HCT116 (cell line): Measurements from ENCODE around the gene APOL4. TPM values are rescaled to one million over a fixed set of nuclear protein-coding genes. Genes with fewer than 3 reads are reported as not detected.

ENCODE experiments used
- ATAC-seq: fragments of 200-7000 bp; cut with Tn5 transposase; 2 replicates; pipeline ENCODE4 v1.9.1; 2020; ENCODE audit warnings: mild to moderate bottlenecking, moderate library complexity
- BruUV-seq: library from RNA; stranded (reverse); fragments of 400-500 nt; replicated peaks from 2 replicates; lab custom pipeline; 2021; lab: Mats Ljungman, UMichigan
- CTCF ChIA-PET: fragments of 300-600 bp; sonication (Branson Sonifier 250); formaldehyde crosslinking; loops from one replicate; lab custom pipeline; 2021; ENCODE audit warnings: antibody characterized with exemption; lab: Charles Lee
- POLR2A ChIA-PET: fragments of 300-600, 350-600 bp; sonication (Branson Sonifier 250); formaldehyde crosslinking; loops from one replicate; lab custom pipeline; 2021; ENCODE audit warnings: antibody characterized with exemption; lab: Charles Lee
- RAD21 ChIA-PET, 2 experiments: fragments of 300-600 bp; sonication (Branson Sonifier 250); formaldehyde crosslinking; loops; one replicate each; lab custom pipeline; 2023; ENCODE audit warnings: low total read pairs in 2 of 2; ENCODE audit not compliant: uncharacterized antibody in 2 of 2, unreplicated experiment in 2 of 2, low non-redundant PET in 1 of 2; lab: Charles Lee
- DNase-seq: peaks from one replicate; pipeline ENCODE4 v3.0.0-alpha.2; 2010; ENCODE audit warnings: low read depth, low spot score
- H2AFZ ChIP-seq: fragments of 200-600 bp; shearing (Covaris generic), sonication (generic); 2 replicates; pipeline ENCODE4 v1.6.1; 2017; ENCODE audit warnings: low read depth, mixed run types, mixed read lengths, antibody characterized with exemption, low read length; ENCODE audit not compliant: poor library complexity, severe bottlenecking
- H3K27ac ChIP-seq: 2 replicates; pipeline ENCODE4 v1.5.1; 2012; ENCODE audit warnings: low read depth, low read length
- H3K27me3 ChIP-seq: fragments of 200-600 bp; sonication (generic); 2 replicates; pipeline ENCODE4 v1.6.1; 2016; ENCODE audit warnings: mixed run types, low read length, mixed read lengths; ENCODE audit not compliant: insufficient read depth
- H3K36me3 ChIP-seq, 2 experiments: fragments of 200-500 bp in 1 of 2; fragments of 200-600 bp in 1 of 2; sonication (Bioruptor generic) in 1 of 2; sonication (generic) in 1 of 2; 2 replicates each; pipeline versions ENCODE4 v1.5.1 to v1.6.1; 2014 to 2016; ENCODE audit warnings: low read length in 2 of 2, inconsistent platforms in 1 of 2, mixed read lengths in 1 of 2, mixed run types in 1 of 2; ENCODE audit not compliant: insufficient read depth in 2 of 2, control insufficient read depth in 1 of 2
- H3K4me1 ChIP-seq, 2 experiments: fragments of 200-600 bp in 1 of 2; sonication (generic) in 1 of 2; 2 replicates each; pipeline versions ENCODE4 v1.5.1 to v1.6.1; 2012 to 2017; ENCODE audit warnings: low read length in 2 of 2, inconsistent platforms in 1 of 2, mild to moderate bottlenecking in 1 of 2, mixed read lengths in 1 of 2, mixed run types in 1 of 2, moderate library complexity in 1 of 2; ENCODE audit not compliant: insufficient read depth in 2 of 2, control insufficient read depth in 1 of 2
- H3K4me2 ChIP-seq: fragments of 200-600 bp; sonication (generic); 2 replicates; pipeline ENCODE4 v1.6.1; 2017; ENCODE audit warnings: mixed run types, low read length, mixed read lengths
- H3K4me3 ChIP-seq, 2 experiments: fragments of 200-600 bp in 1 of 2; sonication (generic) in 1 of 2; replicated peaks in 1 of 2; 2 replicates each; pipeline ENCODE4 v1.5.1; 2011 to 2016; ENCODE audit warnings: low read length in 2 of 2, control low read depth in 1 of 2, low read depth in 1 of 2, mild to moderate bottlenecking in 1 of 2, mixed read lengths in 1 of 2, mixed run types in 1 of 2
- H3K79me2 ChIP-seq: fragments of 200-600 bp; sonication (generic); 2 replicates; pipeline ENCODE4 v1.6.1; 2017; ENCODE audit warnings: mild to moderate bottlenecking, mixed run types, low read length, moderate library complexity, mixed read lengths; ENCODE audit not compliant: insufficient read depth
- H3K9ac ChIP-seq: fragments of 200-600 bp; sonication (generic); 2 replicates; pipeline ENCODE4 v1.6.1; 2016; ENCODE audit warnings: low read length, mixed read lengths
- H3K9me2 ChIP-seq: fragments of 200-600 bp; sonication (generic), shearing (Covaris generic); 2 replicates; pipeline ENCODE4 v1.6.1; 2017; ENCODE audit warnings: mixed run types, mild to moderate bottlenecking, moderate library complexity; ENCODE audit not compliant: insufficient read depth
- H3K9me3 ChIP-seq, 2 experiments: fragments of 200-500 bp in 1 of 2; fragments of 200-600 bp in 1 of 2; sonication (Bioruptor generic) in 1 of 2; sonication (generic) in 1 of 2; 2 replicates each; pipeline ENCODE4 v1.6.1; 2014 to 2017; ENCODE audit warnings: low read length in 2 of 2, mixed read lengths in 2 of 2, inconsistent platforms in 1 of 2, low read depth in 1 of 2, mild to moderate bottlenecking in 1 of 2, mixed run types in 1 of 2, moderate library complexity in 1 of 2; ENCODE audit not compliant: control insufficient read depth in 1 of 2, insufficient read depth in 1 of 2
- H4K20me1 ChIP-seq: fragments of 200-600 bp; sonication (generic), shearing (Covaris generic); 2 replicates; pipeline ENCODE4 v1.6.1; 2017; ENCODE audit warnings: mixed run types, mild to moderate bottlenecking, moderate library complexity; ENCODE audit not compliant: insufficient read depth
- EZH2 ChIP-seq: fragments of 200-600 bp; sonication (generic); IDR thresholded peaks from 2 replicates; pipeline ENCODE4 v1.6.1; 2017; ENCODE audit warnings: antibody characterized with exemption, mixed run types
- EZH2phosphoT487 ChIP-seq: fragments of 200-600 bp; IDR thresholded peaks from 2 replicates; pipeline ENCODE4 v1.6.1; 2018; ENCODE audit warnings: antibody characterized with exemption, borderline replicate concordance
- RAD21 ChIP-seq: IDR thresholded peaks from 2 replicates; pipeline ENCODE4 v1.6.1; 2012; ENCODE audit warnings: low read depth, mild to moderate bottlenecking
- SIN3A ChIP-seq: IDR thresholded peaks from 2 replicates; pipeline ENCODE4 v1.6.1; 2012; ENCODE audit warnings: low read depth
- SRF ChIP-seq: IDR thresholded peaks from 2 replicates; pipeline ENCODE4 v1.6.1; 2012; ENCODE audit warnings: low read depth
- TCF7L2 ChIP-seq: IDR thresholded peaks from 2 replicates; pipeline ENCODE4 v1.7.0; 2011; ENCODE audit warnings: borderline replicate concordance, inconsistent platforms; ENCODE audit not compliant: insufficient read depth, insufficient read length; ENCODE audit errors: extremely low read depth
- ZNF274 ChIP-seq: fragments of 200-500 bp; sonication (Bioruptor generic); IDR thresholded peaks from 2 replicates; pipeline ENCODE4 v1.6.1; 2014; ENCODE audit warnings: mild to moderate bottlenecking, low read depth, low read length, inconsistent platforms
- intact Hi-C: fragments of 100-400 bp; cut with micrococcal nuclease; formaldehyde crosslinking; loops from 2 replicates; pipeline ENCODE4 v1.10.0; 2022
- total RNA-seq: library from RNA; stranded (reverse); gene quantifications from one replicate; pipeline ENCODE4 v1.2.1, GENCODE V29; 2021; ENCODE audit not compliant: unreplicated experiment
- TF ChIP-seq, protein P1 (sequence below): IDR thresholded peaks from 2 replicates; pipeline ENCODE4 v1.6.1; 2012; ENCODE audit warnings: low read depth
- TF ChIP-seq, protein P2 (sequence below), 3 experiments: fragments of 200-600 bp in 1 of 3; sonication (generic) in 1 of 3; IDR thresholded peaks in 2 of 3; conservative IDR thresholded peaks in 1 of 3; 2 replicates each; pipeline ENCODE4 v1.5.1; 2012 to 2017; ENCODE audit warnings: low read depth in 2 of 3, low read length in 2 of 3, antibody characterized with exemption in 1 of 3, borderline replicate concordance in 1 of 3, control low read depth in 1 of 3, mild to moderate bottlenecking in 1 of 3, mixed read lengths in 1 of 3, mixed run types in 1 of 3, moderate library complexity in 1 of 3; ENCODE audit not compliant: insufficient read depth in 1 of 3

Gene APOL4
- total RNA-seq, 1 experiment from 2014 or later = not detected

DNA sequence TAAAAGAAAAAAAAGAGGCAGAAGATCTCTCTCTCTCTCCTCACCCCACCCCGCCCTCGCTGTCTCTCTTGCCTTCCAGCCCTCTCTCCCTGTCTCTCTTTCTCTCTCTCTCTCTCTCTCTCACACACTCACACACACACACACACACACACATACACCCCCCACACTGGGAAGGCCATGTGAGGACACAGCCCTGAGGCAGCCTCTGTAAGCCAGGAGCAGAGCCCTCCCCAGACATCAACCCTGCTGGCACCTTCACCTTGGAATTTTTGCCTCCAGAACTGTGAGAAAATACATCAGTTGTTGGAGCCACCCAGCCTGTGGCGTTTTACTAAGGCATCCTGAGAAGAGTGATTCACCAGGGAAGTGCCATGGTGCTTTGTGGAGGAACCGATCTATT is 55.7 kb downstream of the APOL4 start (continued):
- no peak for TF ChIP-seq TCF7L2
- no peak for TF ChIP-seq SRF
- no peak for TF ChIP-seq EZH2phosphoT487
- TF ChIP-seq EZH2 = no peak
- TF ChIP-seq, protein P1, sequence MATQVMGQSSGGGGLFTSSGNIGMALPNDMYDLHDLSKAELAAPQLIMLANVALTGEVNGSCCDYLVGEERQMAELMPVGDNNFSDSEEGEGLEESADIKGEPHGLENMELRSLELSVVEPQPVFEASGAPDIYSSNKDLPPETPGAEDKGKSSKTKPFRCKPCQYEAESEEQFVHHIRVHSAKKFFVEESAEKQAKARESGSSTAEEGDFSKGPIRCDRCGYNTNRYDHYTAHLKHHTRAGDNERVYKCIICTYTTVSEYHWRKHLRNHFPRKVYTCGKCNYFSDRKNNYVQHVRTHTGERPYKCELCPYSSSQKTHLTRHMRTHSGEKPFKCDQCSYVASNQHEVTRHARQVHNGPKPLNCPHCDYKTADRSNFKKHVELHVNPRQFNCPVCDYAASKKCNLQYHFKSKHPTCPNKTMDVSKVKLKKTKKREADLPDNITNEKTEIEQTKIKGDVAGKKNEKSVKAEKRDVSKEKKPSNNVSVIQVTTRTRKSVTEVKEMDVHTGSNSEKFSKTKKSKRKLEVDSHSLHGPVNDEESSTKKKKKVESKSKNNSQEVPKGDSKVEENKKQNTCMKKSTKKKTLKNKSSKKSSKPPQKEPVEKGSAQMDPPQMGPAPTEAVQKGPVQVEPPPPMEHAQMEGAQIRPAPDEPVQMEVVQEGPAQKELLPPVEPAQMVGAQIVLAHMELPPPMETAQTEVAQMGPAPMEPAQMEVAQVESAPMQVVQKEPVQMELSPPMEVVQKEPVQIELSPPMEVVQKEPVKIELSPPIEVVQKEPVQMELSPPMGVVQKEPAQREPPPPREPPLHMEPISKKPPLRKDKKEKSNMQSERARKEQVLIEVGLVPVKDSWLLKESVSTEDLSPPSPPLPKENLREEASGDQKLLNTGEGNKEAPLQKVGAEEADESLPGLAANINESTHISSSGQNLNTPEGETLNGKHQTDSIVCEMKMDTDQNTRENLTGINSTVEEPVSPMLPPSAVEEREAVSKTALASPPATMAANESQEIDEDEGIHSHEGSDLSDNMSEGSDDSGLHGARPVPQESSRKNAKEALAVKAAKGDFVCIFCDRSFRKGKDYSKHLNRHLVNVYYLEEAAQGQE = no peak
- TF ChIP-seq SIN3A = no peak
- TF ChIP-seq, all 23 proteins: peak for 0

- H3K9ac ChIP-seq = no peak overlapping the region
- peak; percentile 13 for DNase-seq
- no peak overlapping the region for H2AFZ ChIP-seq
- CTCF ChIA-PET = interaction anchor here (0.8 to 2.1 kb wide), 10 partner anchors 8 to 341 kb away, joined by 3 to 13 read pairs (median 6); partner anchors contain the start of gene APOL2
- no peaks in the 10 kb centered on the region for H3K4me1 ChIP-seq
- H3K36me3 ChIP-seq = no peaks in the 10 kb centered on the region
- H3K4me3 ChIP-seq = no peak overlapping the region
- POLR2A ChIA-PET = no interaction called here
- no peaks in the 10 kb centered on the region for H3K9me2 ChIP-seq
- peaks cover 14% of the 10 kb centered on the region; the same call in 1 of the 2 replicates for H3K27me3 ChIP-seq
- RAD21 ChIA-PET = interaction anchor here (0.6 to 1.0 kb wide), 6 partner anchors 33 to 558 kb away, joined by 3 to 8 read pairs (median 4); no protein-coding TSS in a partner anchor
- no peak overlapping the region for H3K4me2 ChIP-seq
- ATAC-seq = peak; percentile 94
- intact Hi-C loops = loop anchor here (1.0 to 10.0 kb wide), 3 partner anchors 35 to 132 kb away; no protein-coding TSS in a partner anchor
- no peaks in the 10 kb centered on the region for H3K79me2 ChIP-seq
- no peaks in the 10 kb centered on the region for H3K9me3 ChIP-seq
- H3K27ac ChIP-seq = no peak overlapping the region
- no peaks in the 10 kb centered on the region for H4K20me1 ChIP-seq
- BruUV-seq = no TSS peak
- no peak for TF ChIP-seq ZNF274
- TF ChIP-seq, protein P2, sequence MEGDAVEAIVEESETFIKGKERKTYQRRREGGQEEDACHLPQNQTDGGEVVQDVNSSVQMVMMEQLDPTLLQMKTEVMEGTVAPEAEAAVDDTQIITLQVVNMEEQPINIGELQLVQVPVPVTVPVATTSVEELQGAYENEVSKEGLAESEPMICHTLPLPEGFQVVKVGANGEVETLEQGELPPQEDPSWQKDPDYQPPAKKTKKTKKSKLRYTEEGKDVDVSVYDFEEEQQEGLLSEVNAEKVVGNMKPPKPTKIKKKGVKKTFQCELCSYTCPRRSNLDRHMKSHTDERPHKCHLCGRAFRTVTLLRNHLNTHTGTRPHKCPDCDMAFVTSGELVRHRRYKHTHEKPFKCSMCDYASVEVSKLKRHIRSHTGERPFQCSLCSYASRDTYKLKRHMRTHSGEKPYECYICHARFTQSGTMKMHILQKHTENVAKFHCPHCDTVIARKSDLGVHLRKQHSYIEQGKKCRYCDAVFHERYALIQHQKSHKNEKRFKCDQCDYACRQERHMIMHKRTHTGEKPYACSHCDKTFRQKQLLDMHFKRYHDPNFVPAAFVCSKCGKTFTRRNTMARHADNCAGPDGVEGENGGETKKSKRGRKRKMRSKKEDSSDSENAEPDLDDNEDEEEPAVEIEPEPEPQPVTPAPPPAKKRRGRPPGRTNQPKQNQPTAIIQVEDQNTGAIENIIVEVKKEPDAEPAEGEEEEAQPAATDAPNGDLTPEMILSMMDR (IDR thresholded peaks at IDR 0.05 in 2 of 3, conservative IDR thresholded peaks at IDR 0.05 in 1 of 3; ENCODE audit: borderline replicate concordance in 1 of 3, insufficient read depth in 1 of 3, low read depth in 2 of 3, low read length in 2 of 3) = peak; percentile 72 to 80 (median 78); a peak in 5 of 6 replicates
- TF ChIP-seq RAD21 = peak; percentile 80
Observed at GRCh38 chr22:36144886-36145541, 56.6 kb downstream of the APOL4 start.
